T-helper 1 cell treated with Interleukin-12 subunit alpha and Interleukin-12 subunit beta and Interleukin-4 antibody, amounts not matched to agents 30 μg/mL and 1 μg/mL, for 36 hours (primary cell): Measurements from ENCODE around the gene RRM2.
A peak's percentile ranks its signal among the peaks of the same experiment; 100 is the strongest.
"Not testable (repeated sequence)": the region's sequence is repeated elsewhere in the genome, so short reads cannot be mapped to it uniquely, and the experiment has no call there.

ENCODE experiments used
- H3K27ac Mint-ChIP-seq: one replicate; pipeline ENCODE4 v1.8.0; 2021; ENCODE audit warnings: mild to moderate bottlenecking, mixed read lengths
- H3K27me3 Mint-ChIP-seq: one replicate; pipeline ENCODE4 v1.8.0; 2021; ENCODE audit warnings: low read depth, mixed read lengths
- H3K36me3 Mint-ChIP-seq: one replicate; pipeline ENCODE4 v1.8.0; 2021; ENCODE audit warnings: low read depth, mixed read lengths
- H3K4me1 Mint-ChIP-seq: one replicate; pipeline ENCODE4 v1.8.0; 2021; ENCODE audit warnings: low read depth, mixed read lengths
- H3K4me3 Mint-ChIP-seq: one replicate; pipeline ENCODE4 v1.8.0; 2021; ENCODE audit warnings: mild to moderate bottlenecking, moderate library complexity, mixed read lengths
- H3K9me3 Mint-ChIP-seq: one replicate; pipeline ENCODE4 v1.8.0; 2021; ENCODE audit warnings: mixed read lengths

Gene RRM2

GRCh38 chr2:10147050-10147660 lies 24.6 kb downstream of the RRM2 start:
- Mint-ChIP-seq H3K4me1 (peaks cover 19% of the 10 kb centered on the region), H3K36me3 (peaks cover 27% of the 10 kb centered on the region)
- not testable (repeated sequence) for H3K27me3 Mint-ChIP-seq, H3K27ac Mint-ChIP-seq, H3K9me3 Mint-ChIP-seq, H3K4me3 Mint-ChIP-seq

- no peaks in the 10 kb centered on the region for H3K27me3 Mint-ChIP-seq
- no peaks in the 10 kb centered on the region for H3K9me3 Mint-ChIP-seq
- H3K27ac Mint-ChIP-seq = peak overlapping the region; percentile 42
- peaks cover 28% of the 10 kb centered on the region for H3K36me3 Mint-ChIP-seq
- H3K4me3 Mint-ChIP-seq = no peak overlapping the region
- peaks cover 19% of the 10 kb centered on the region for H3K4me1 Mint-ChIP-seq
Measured at GRCh38 chr2:10148268-10148667, 25.7 kb downstream of the RRM2 start.

- peaks cover 25% of the 10 kb centered on the region for H3K36me3 Mint-ChIP-seq
- H3K27ac Mint-ChIP-seq = peak overlapping the region; percentile 74
- H3K9me3 Mint-ChIP-seq = no peaks in the 10 kb centered on the region
- no peak overlapping the region for H3K4me3 Mint-ChIP-seq
- H3K27me3 Mint-ChIP-seq = no peaks in the 10 kb centered on the region
- H3K4me1 Mint-ChIP-seq = peaks cover 19% of the 10 kb centered on the region
Measured at GRCh38 chr2:10149635-10150034, 27.1 kb downstream of the RRM2 start.

GRCh38 chr2:10150436-10150835 lies 27.9 kb downstream of the RRM2 start:
- Mint-ChIP-seq H3K4me1 (peaks cover 19% of the 10 kb centered on the region), H3K9me3 (no peaks in the 10 kb centered on the region), H3K4me3 (peak overlapping the region; percentile 26), H3K27me3 (no peaks in the 10 kb centered on the region), H3K27ac (peak overlapping the region; percentile 81), H3K36me3 (peaks cover 20% of the 10 kb centered on the region)

- no peak overlapping the region for H3K4me3 Mint-ChIP-seq
- H3K27ac Mint-ChIP-seq = no peak overlapping the region
- H3K4me1 Mint-ChIP-seq = peaks cover 19% of the 10 kb centered on the region
- H3K9me3 Mint-ChIP-seq = no peaks in the 10 kb centered on the region
- no peaks in the 10 kb centered on the region for H3K27me3 Mint-ChIP-seq
- peaks cover 19% of the 10 kb centered on the region for H3K36me3 Mint-ChIP-seq
Measured at GRCh38 chr2:10151462-10151861, 28.9 kb downstream of the RRM2 start.

- H3K4me1 Mint-ChIP-seq = peaks cover 15% of the 10 kb centered on the region
- no peaks in the 10 kb centered on the region for H3K27me3 Mint-ChIP-seq
- peaks cover 17% of the 10 kb centered on the region for H3K36me3 Mint-ChIP-seq
- no peaks in the 10 kb centered on the region for H3K9me3 Mint-ChIP-seq
- H3K4me3 Mint-ChIP-seq = no peak overlapping the region
- no peak overlapping the region for H3K27ac Mint-ChIP-seq
Measured at GRCh38 chr2:10157293-10157692, 34.8 kb downstream of the RRM2 start.

- peak overlapping the region; percentile 26 for H3K27ac Mint-ChIP-seq
Measured at GRCh38 chr2:10158681-10159080, 36.1 kb downstream of the RRM2 start.

GRCh38 chr2:10159086-10159485 lies 36.5 kb downstream of the RRM2 start:
- Mint-ChIP-seq H3K4me3 (no peak overlapping the region), H3K36me3 (peaks cover 14% of the 10 kb centered on the region), H3K27me3 (no peaks in the 10 kb centered on the region), H3K27ac (peak overlapping the region; percentile 80), H3K9me3 (no peaks in the 10 kb centered on the region), H3K4me1 (peaks cover 17% of the 10 kb centered on the region)

More at GRCh38 chr2:10158681-10159080, 36.1 kb downstream of the RRM2 start:
- Mint-ChIP-seq H3K4me1 (peaks cover 15% of the 10 kb centered on the region), H3K9me3 (no peaks in the 10 kb centered on the region), H3K36me3 (peaks cover 15% of the 10 kb centered on the region), H3K27me3 (no peaks in the 10 kb centered on the region), H3K4me3 (no peak overlapping the region)

- peak overlapping the region; percentile 80 for H3K27ac Mint-ChIP-seq
- no peaks in the 10 kb centered on the region for H3K9me3 Mint-ChIP-seq
- peaks cover 17% of the 10 kb centered on the region for H3K4me1 Mint-ChIP-seq
- H3K27me3 Mint-ChIP-seq = no peaks in the 10 kb centered on the region
- H3K4me3 Mint-ChIP-seq = no peak overlapping the region
- H3K36me3 Mint-ChIP-seq = peaks cover 14% of the 10 kb centered on the region
Measured at GRCh38 chr2:10159581-10160131, 37.1 kb downstream of the RRM2 start.

GRCh38 chr2:10160203-10160955 lies 37.8 kb downstream of the RRM2 start:
- Mint-ChIP-seq H3K36me3 (peaks cover 20% of the 10 kb centered on the region), H3K9me3 (no peaks in the 10 kb centered on the region), H3K4me1 (peaks cover 17% of the 10 kb centered on the region), H3K27me3 (no peaks in the 10 kb centered on the region), H3K27ac (peak overlapping the region; percentile 80), H3K4me3 (no peak overlapping the region)

GRCh38 chr2:10161206-10161931 lies 38.8 kb downstream of the RRM2 start:
- no peak overlapping the region for H3K27ac Mint-ChIP-seq
- peaks cover 17% of the 10 kb centered on the region for H3K4me1 Mint-ChIP-seq
- H3K9me3 Mint-ChIP-seq = no peaks in the 10 kb centered on the region
- no peaks in the 10 kb centered on the region for H3K27me3 Mint-ChIP-seq
- peaks cover 21% of the 10 kb centered on the region for H3K36me3 Mint-ChIP-seq
- H3K4me3 Mint-ChIP-seq = no peak overlapping the region

GRCh38 chr2:10161961-10162441 lies 39.5 kb downstream of the RRM2 start:
- Mint-ChIP-seq H3K4me3 (no peak overlapping the region), H3K36me3 (peaks cover 21% of the 10 kb centered on the region), H3K9me3 (no peaks in the 10 kb centered on the region), H3K4me1 (peaks cover 17% of the 10 kb centered on the region), H3K27me3 (no peaks in the 10 kb centered on the region), H3K27ac (no peak overlapping the region)

GRCh38 chr2:10162586-10163497 lies 40.3 kb downstream of the RRM2 start:
- peaks cover 17% of the 10 kb centered on the region for H3K4me1 Mint-ChIP-seq
- no peaks in the 10 kb centered on the region for H3K27me3 Mint-ChIP-seq
- H3K9me3 Mint-ChIP-seq = no peaks in the 10 kb centered on the region
- H3K36me3 Mint-ChIP-seq = peaks cover 21% of the 10 kb centered on the region
- no peak overlapping the region for H3K27ac Mint-ChIP-seq
- no peak overlapping the region for H3K4me3 Mint-ChIP-seq
